Endothelial cell of umbilical vein (primary cell): ENCODE measurements around the gene CLNK. TPM values are rescaled to one million over a fixed set of nuclear protein-coding genes. Genes with fewer than 3 reads are reported as not detected.

Source experiments
- BruUV-seq: library from RNA; stranded (reverse); fragments of 400-500 nt; replicated peaks from 2 replicates; lab custom pipeline; 2021; lab: Mats Ljungman, UMichigan
- CTCF ChIA-PET: fragments of 300-600, 350-600 bp; sonication (Branson Sonifier 250); formaldehyde crosslinking; loops from one replicate; lab custom pipeline; 2021; ENCODE audit warnings: antibody characterized with exemption, inconsistent platforms; lab: Charles Lee
- POLR2A ChIA-PET: fragments of 300-600, 350-600 bp; sonication (Branson Sonifier 250); formaldehyde crosslinking; loops from one replicate; lab custom pipeline; 2021; ENCODE audit warnings: antibody characterized with exemption, inconsistent platforms; lab: Charles Lee
- DNase-seq: peaks from one replicate; pipeline ENCODE4 v3.0.0-alpha.2; 2011; ENCODE audit warnings: low read depth, low spot score
- FAIRE-seq: peaks from 2 replicates; lab custom pipeline; 2011; peaks lifted over from hg19 to GRCh38; lab: Jason Lieb, UNC
- H2AFZ ChIP-seq: 2 replicates; pipeline ENCODE4 v1.6.0; 2012; ENCODE audit warnings: low read depth, low read length, control low read depth, inconsistent platforms
- H3K27ac ChIP-seq: 2 replicates; pipeline ENCODE4 v1.5.1; 2011; ENCODE audit warnings: low read depth, mild to moderate bottlenecking, control low read depth, low read length, moderate library complexity; ENCODE audit not compliant: insufficient read depth
- H3K27me3 ChIP-seq, 2 experiments: 2 replicates each; pipeline versions ENCODE4 v1.6.0 to v1.6.1; 2011; ENCODE audit warnings: low read length in 2 of 2, mixed read lengths in 1 of 2; ENCODE audit not compliant: control insufficient read depth in 2 of 2, insufficient read depth in 2 of 2
- H3K36me3 ChIP-seq, 2 experiments: 2 replicates in 1 of 2; 3 replicates in 1 of 2; pipeline ENCODE4 v1.5.1; 2011; ENCODE audit warnings: low read length in 2 of 2, mild to moderate bottlenecking in 1 of 2, moderate library complexity in 1 of 2; ENCODE audit not compliant: control insufficient read depth in 2 of 2, insufficient read depth in 2 of 2; ENCODE audit errors: extremely low read depth in 1 of 2
- H3K4me1 ChIP-seq: 3 replicates; pipeline ENCODE4 v1.5.1; 2011; ENCODE audit warnings: mild to moderate bottlenecking, low read length; ENCODE audit not compliant: control insufficient read depth, insufficient read depth; ENCODE audit errors: extremely low read depth
- H3K4me2 ChIP-seq: 2 replicates; pipeline ENCODE4 v1.6.1; 2011; ENCODE audit warnings: low read length, control low read depth, mixed read lengths; ENCODE audit not compliant: insufficient read depth
- H3K4me3 ChIP-seq, 3 experiments: fragments of 200-600 bp in 1 of 3; sonication (generic), shearing (Covaris generic) in 1 of 3; replicated peaks in 1 of 3; 2 replicates each; pipeline ENCODE4 v1.5.1; 2011 to 2016; ENCODE audit warnings: control low read depth in 3 of 3, low read length in 3 of 3, mild to moderate bottlenecking in 2 of 3, inconsistent platforms in 1 of 3, low read depth in 1 of 3, moderate library complexity in 1 of 3; ENCODE audit not compliant: insufficient read depth in 1 of 3
- H3K79me2 ChIP-seq: 2 replicates; pipeline ENCODE4 v1.6.0; 2012; ENCODE audit warnings: low read length, inconsistent platforms; ENCODE audit not compliant: control insufficient read depth, insufficient read depth
- H3K9ac ChIP-seq: replicated peaks from 2 replicates; pipeline ENCODE3; 2011; ENCODE audit warnings: low read length, control low read depth; ENCODE audit not compliant: insufficient read depth; ENCODE audit errors: extremely low read depth
- H3K9me1 ChIP-seq: replicated peaks from 3 replicates; pipeline ENCODE4 v1.6.0; 2011; ENCODE audit warnings: mild to moderate bottlenecking, low read length; ENCODE audit not compliant: control insufficient read depth, insufficient read depth; ENCODE audit errors: extremely low read depth
- H3K9me3 ChIP-seq: replicated peaks from 2 replicates; pipeline ENCODE4 v1.5.1; 2012; ENCODE audit warnings: low read length, inconsistent platforms; ENCODE audit not compliant: control insufficient read depth, insufficient read depth
- H4K20me1 ChIP-seq: replicated peaks from 2 replicates; pipeline ENCODE3; 2011; ENCODE audit warnings: mild to moderate bottlenecking, low read length; ENCODE audit not compliant: control insufficient read depth, insufficient read depth; ENCODE audit errors: extremely low read depth
- CTCF ChIP-seq, 2 donors: IDR thresholded peaks; 1 replicate in 1 of 2; 2 replicates in 1 of 2; pipeline ENCODE4 v1.5.1; 2011; ENCODE audit warnings: low read length in 2 of 2, mild to moderate bottlenecking in 2 of 2, moderate library complexity in 2 of 2, control low read depth in 1 of 2, inconsistent platforms in 1 of 2, low read depth in 1 of 2; ENCODE audit not compliant: insufficient read depth in 1 of 2; ENCODE audit errors: extremely low read depth in 1 of 2
- EZH2 ChIP-seq: IDR thresholded peaks from 2 replicates; pipeline ENCODE4 v1.6.1; 2012; ENCODE audit warnings: borderline replicate concordance, low read depth, mild to moderate bottlenecking, moderate library complexity, low read length, inconsistent platforms; ENCODE audit not compliant: severe bottlenecking
- FOS ChIP-seq: IDR thresholded peaks from 2 replicates; pipeline ENCODE4 v1.6.1; 2011; ENCODE audit warnings: mild to moderate bottlenecking, low read length, moderate library complexity, borderline replicate concordance; ENCODE audit not compliant: insufficient read depth
- GATA2 ChIP-seq: IDR thresholded peaks from 2 replicates; pipeline ENCODE4 v1.7.0; 2011; ENCODE audit warnings: low read depth, mild to moderate bottlenecking, moderate library complexity, mixed read lengths, low read length; ENCODE audit not compliant: insufficient read length, insufficient read depth
- JUN ChIP-seq: IDR thresholded peaks from 2 replicates; pipeline ENCODE4 v1.6.1; 2011; ENCODE audit warnings: borderline replicate concordance, low read depth; ENCODE audit not compliant: insufficient read length, insufficient read depth
- MAX ChIP-seq: IDR thresholded peaks from 2 replicates; pipeline ENCODE4 v1.6.1; 2011; ENCODE audit not compliant: insufficient read depth, insufficient read length
- MYC ChIP-seq: IDR thresholded peaks from one replicate; pipeline ENCODE4 v1.6.1; 2011; ENCODE audit warnings: mild to moderate bottlenecking, low read depth, low read length
- POLR2A ChIP-seq: IDR thresholded peaks from 2 replicates; pipeline ENCODE4 v1.6.1; 2012; ENCODE audit warnings: low read depth, mild to moderate bottlenecking, control low read depth, low read length
- POLR2AphosphoS5 ChIP-seq: IDR thresholded peaks from 2 replicates; pipeline ENCODE4 v1.6.1; 2012; ENCODE audit warnings: low read depth, mild to moderate bottlenecking, control low read depth, low read length, moderate library complexity; ENCODE audit not compliant: insufficient read depth
- dilution Hi-C: fragments of 300-500 bp; cut with MboI; formaldehyde crosslinking; loops from one replicate; pipeline ENCODE4 v1.15.0; 2019; ENCODE audit warnings: low sequenced_read_pairs; ENCODE audit not compliant: extremely low pct_ligation_motif_present
- intact Hi-C: fragments of 100-400 bp; cut with micrococcal nuclease; formaldehyde crosslinking; loops from one replicate; pipeline ENCODE4 v1.10.0; 2022
- polyA plus RNA-seq, 4 experiments: library from polyadenylated mRNA; depleted of rRNA in 3 of 4; stranded (reverse) in 3 of 4; unstranded in 1 of 4; fragments of >200 nt; gene quantifications; 2 replicates each; pipeline versions ENCODE4 v1.2.1 to v1.2.3, GENCODE V29; 2011 to 2012; ENCODE audit warnings: missing spikeins in 1 of 4
- total RNA-seq: library from RNA; stranded (reverse); gene quantifications from 2 replicates; pipeline ENCODE4 v1.2.3, GENCODE V29; 2021

CLNK gene
- total and polyA plus RNA-seq, 2 donors (not counting 3 experiments of a cell fraction or from before 2014, with no cell fraction given) = not detected

DNA sequence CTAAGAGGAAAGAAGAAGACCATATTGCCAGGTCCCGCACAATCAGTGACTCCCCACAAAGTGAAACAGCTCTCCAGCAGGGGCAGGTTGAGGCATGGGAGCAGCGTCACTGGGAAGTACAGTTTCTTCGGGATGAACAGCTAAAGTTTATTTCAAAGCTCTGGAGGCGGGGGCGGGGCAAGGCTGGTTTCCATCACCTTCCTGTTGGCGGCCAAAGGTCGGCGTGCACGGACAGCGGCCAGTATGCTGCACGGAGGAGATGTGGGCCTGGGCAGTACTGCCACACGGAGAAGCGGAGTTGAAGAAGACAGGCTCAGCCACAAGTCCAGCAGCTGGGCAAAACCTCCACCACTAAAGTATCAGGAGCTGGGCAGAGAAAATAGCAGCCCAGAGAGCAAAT is 226.4 kb downstream of the CLNK start:
- Histone ChIP-seq H4K20me1 (no peaks in the 10 kb centered on the region), H3K4me3 (no peak overlapping the region), H3K27ac (no peak overlapping the region), H2AFZ (peak overlapping the region; percentile 96), H3K27me3 (peaks cover 12 to 15% of the 10 kb centered on the region in 2 experiments), H3K9me1 (no peaks in the 10 kb centered on the region), H3K36me3 (peaks cover 7 to 10% of the 10 kb centered on the region in 2 experiments), H3K4me1 (peaks cover 24% of the 10 kb centered on the region), H3K4me2 (peak overlapping the region; percentile 23), H3K9ac (no peak overlapping the region), H3K79me2 (peaks cover 27% of the 10 kb centered on the region), H3K9me3 (no peaks in the 10 kb centered on the region)
- dilution Hi-C loops = no loop called here
- intact Hi-C loops = loop anchor here (5.0 kb wide), 1 partner anchor 386 kb away; no protein-coding TSS in a partner anchor
- peak; percentile 55 for FAIRE-seq
- peak; percentile 39 for DNase-seq
- BruUV-seq = no TSS peak
- CTCF ChIA-PET = interaction anchor here (0.7 to 2.4 kb wide), 8 partner anchors 24 to 439 kb away, joined by 3 to 12 read pairs (median 4); no protein-coding TSS in a partner anchor
- TF ChIP-seq JUN (no peak), POLR2A (no peak), POLR2AphosphoS5 (no peak), MAX (no peak), GATA2 (no peak), FOS (no peak), MYC (no peak), CTCF (IDR thresholded peaks at IDR 0.05; ENCODE audit: extremely low read depth in 1 of 2, insufficient read depth in 1 of 2, low read depth in 1 of 2, low read length in 2 of 2) (no peak), EZH2 (no peak)
- POLR2A ChIA-PET = interaction anchor here (2.1 kb wide), 1 partner anchor 341 kb away, joined by 8 read pairs; the partner anchor contains the start of gene WDR1
